WI38 (cell line): ENCODE measurements around the gene STK17B.

ENCODE experiments used
- H3K4me3 ChIP-seq: 2 replicates; pipeline ENCODE4 v1.5.1; 2011; ENCODE audit warnings: low read depth, mild to moderate bottlenecking, control low read depth, low read length
- TF ChIP-seq, protein P1 (sequence below): IDR thresholded peaks from 2 replicates; pipeline ENCODE4 v1.5.1; 2012; ENCODE audit warnings: low read depth, mild to moderate bottlenecking, control low read depth, low read length

Gene STK17B

GRCh38 chr2:196113061-196113974, 58.1 kb downstream of the STK17B start:
- TF ChIP-seq, protein P1, sequence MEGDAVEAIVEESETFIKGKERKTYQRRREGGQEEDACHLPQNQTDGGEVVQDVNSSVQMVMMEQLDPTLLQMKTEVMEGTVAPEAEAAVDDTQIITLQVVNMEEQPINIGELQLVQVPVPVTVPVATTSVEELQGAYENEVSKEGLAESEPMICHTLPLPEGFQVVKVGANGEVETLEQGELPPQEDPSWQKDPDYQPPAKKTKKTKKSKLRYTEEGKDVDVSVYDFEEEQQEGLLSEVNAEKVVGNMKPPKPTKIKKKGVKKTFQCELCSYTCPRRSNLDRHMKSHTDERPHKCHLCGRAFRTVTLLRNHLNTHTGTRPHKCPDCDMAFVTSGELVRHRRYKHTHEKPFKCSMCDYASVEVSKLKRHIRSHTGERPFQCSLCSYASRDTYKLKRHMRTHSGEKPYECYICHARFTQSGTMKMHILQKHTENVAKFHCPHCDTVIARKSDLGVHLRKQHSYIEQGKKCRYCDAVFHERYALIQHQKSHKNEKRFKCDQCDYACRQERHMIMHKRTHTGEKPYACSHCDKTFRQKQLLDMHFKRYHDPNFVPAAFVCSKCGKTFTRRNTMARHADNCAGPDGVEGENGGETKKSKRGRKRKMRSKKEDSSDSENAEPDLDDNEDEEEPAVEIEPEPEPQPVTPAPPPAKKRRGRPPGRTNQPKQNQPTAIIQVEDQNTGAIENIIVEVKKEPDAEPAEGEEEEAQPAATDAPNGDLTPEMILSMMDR: no peak
- H3K4me3 ChIP-seq: no peak overlapping the region

- H3K4me3 ChIP-seq: no peak overlapping the region
- TF ChIP-seq, protein P1: no peak
Measured at GRCh38 chr2:196112418-196113034, 58.9 kb downstream of the STK17B start.

- H3K4me3 ChIP-seq: no peak overlapping the region
- TF ChIP-seq, protein P1: no peak
Measured at GRCh38 chr2:196108604-196109003, 62.8 kb downstream of the STK17B start.

DNA sequence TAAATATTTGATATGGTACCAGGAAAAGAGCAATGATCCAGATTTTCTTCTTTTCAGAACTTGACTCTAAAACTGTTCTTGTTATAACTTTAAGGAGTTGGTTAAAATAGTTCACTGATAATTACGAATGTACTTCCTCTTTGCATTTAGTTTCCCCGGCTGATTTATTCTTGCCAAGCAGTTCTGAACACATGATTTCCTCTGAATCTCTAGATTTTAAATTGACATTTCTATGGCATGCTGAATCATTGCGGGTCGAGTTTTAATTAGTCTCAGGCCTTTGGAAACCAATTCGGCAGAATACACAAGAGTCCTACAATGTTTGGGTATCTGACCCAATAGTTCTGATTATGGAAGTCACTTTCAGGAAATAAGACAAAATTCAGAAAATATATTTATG, 65.4 kb downstream of the STK17B start:
- TF ChIP-seq, protein P1: no peak
- no peak overlapping the region for H3K4me3 ChIP-seq

GRCh38 chr2:196104066-196104465, 67.3 kb downstream of the STK17B start:
- TF ChIP-seq, protein P1: no peak

DNA sequence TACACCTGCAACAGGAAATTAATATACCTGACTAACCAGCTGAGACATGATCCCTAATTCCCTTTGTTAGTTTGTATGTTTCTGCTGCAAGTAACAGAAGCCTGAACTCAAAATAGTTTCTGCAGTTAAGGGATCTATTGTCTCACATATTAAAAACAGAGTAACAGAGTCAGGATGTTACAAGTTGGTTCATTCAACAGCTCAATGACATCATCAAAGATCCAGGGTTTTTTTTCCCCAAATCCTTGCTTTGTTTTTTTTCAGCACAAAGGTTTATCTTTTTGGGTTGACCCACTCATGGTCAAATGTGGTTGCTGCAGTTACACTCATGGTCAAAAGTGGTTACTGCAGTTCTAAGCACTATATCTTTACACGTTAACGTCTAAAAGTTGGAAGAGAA, 67.8 kb downstream of the STK17B start:
- TF ChIP-seq, protein P1: no peak
- H3K4me3 ChIP-seq: no peak overlapping the region

More at GRCh38 chr2:196104066-196104465, 67.3 kb downstream of the STK17B start:
- H3K4me3 ChIP-seq: no peak overlapping the region
